ENCODE data around the gene RASSF4.

The RASSF4 gene

DNA sequence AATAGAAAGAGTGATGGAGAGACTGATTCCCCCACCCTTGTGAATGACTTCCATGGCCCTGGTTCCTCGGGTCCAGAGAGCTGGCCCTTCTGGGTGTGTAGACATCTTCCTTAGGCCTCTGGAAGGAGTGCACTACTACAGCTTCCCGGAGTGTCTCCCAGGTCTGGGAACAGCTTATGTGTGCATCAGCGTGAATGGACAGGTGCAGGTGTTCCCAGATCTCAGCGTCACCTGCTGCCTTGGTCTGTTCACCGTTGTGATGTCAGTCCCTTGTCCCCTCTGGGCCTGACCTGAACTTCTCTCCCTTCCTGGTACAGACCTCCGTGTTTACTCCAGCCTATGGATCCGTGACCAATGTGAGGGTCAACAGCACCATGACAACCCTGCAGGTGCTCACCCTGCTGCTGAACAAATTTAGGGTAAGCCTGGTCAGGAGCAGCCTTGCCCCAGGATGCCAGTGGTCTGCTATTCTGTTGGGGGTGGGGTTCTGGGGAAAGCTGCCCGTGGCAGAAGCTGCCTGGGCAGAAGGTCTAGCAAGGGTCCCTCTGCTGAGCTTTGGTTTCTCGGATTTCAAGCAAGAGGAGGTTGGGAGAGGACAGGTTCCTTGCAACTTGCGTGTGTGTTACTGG, 29.5 kb downstream of the RASSF4 start:
- Histone ChIP-seq H3K4me1 (ENCODE audit: low read length) (no peaks in the 10 kb centered on the region), H3K9me3 (ENCODE audit: insufficient read depth, low read length) (no peaks in the 10 kb centered on the region), H4K20me1 (ENCODE audit: insufficient read depth, low read length) (no peaks in the 10 kb centered on the region), H3K36me3 (replicated peaks; ENCODE audit: low read depth, low read length) (no peaks in the 10 kb centered on the region), H2AFZ (ENCODE audit: low read depth, low read length) (no peak overlapping the region), H3K4me2 (ENCODE audit: low read length) (no peak overlapping the region), H3K9ac (ENCODE audit: low read length) (no peak overlapping the region), H3K27me3 (ENCODE audit: low read depth, low read length) (no peaks in the 10 kb centered on the region), H3K79me2 (ENCODE audit: low read length) (no peaks in the 10 kb centered on the region), H3K4me3 (ENCODE audit: low read length) (no peak overlapping the region), H3K27ac (ENCODE audit: low read length) (no peak overlapping the region)
- no peak for TF ChIP-seq EZH2phosphoT487 (IDR thresholded peaks at IDR 0.05; ENCODE audit: low read depth)
- TF ChIP-seq, protein P1, sequence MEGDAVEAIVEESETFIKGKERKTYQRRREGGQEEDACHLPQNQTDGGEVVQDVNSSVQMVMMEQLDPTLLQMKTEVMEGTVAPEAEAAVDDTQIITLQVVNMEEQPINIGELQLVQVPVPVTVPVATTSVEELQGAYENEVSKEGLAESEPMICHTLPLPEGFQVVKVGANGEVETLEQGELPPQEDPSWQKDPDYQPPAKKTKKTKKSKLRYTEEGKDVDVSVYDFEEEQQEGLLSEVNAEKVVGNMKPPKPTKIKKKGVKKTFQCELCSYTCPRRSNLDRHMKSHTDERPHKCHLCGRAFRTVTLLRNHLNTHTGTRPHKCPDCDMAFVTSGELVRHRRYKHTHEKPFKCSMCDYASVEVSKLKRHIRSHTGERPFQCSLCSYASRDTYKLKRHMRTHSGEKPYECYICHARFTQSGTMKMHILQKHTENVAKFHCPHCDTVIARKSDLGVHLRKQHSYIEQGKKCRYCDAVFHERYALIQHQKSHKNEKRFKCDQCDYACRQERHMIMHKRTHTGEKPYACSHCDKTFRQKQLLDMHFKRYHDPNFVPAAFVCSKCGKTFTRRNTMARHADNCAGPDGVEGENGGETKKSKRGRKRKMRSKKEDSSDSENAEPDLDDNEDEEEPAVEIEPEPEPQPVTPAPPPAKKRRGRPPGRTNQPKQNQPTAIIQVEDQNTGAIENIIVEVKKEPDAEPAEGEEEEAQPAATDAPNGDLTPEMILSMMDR (IDR thresholded peaks at IDR 0.05; ENCODE audit: low read depth, low read length) = no peak

DNA sequence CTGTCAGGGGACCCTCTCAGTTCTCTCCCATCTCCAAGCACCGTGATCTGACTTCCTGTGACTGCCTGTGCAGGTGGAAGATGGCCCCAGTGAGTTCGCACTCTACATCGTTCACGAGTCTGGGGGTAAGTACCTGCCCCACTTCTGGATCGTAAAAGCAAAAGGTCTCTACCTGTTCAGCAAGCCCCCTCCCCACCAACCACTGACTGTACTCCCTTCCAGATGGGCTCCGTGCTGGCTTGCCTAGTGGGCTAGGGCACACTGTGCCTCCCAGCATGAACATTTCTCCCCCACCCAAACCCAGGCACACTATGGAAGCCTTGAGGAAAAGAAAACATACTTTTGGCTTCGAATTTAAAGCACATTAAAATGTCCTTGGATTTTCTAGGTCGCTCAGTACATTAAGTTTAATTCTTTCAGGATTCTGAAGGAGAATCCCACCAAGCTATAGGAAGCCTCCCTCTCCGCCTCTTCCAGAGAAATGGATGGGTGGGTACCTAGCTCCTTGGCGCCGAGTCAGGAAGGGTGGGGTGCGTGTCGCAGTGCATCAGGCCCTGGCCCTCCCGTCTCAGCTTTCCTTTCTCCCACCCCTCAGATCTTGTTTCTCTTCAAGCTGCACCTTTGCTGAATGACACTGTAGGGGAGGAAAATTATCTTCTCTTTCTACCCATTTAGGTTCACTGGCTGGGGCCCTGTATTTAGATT, 30.1 kb downstream of the RASSF4 start:
- Histone ChIP-seq H3K27me3 (ENCODE audit: low read depth, low read length) (no peaks in the 10 kb centered on the region), H3K9ac (ENCODE audit: low read length) (no peak overlapping the region), H2AFZ (ENCODE audit: low read depth, low read length) (no peak overlapping the region), H3K27ac (ENCODE audit: low read length) (no peak overlapping the region), H3K4me3 (ENCODE audit: low read length) (no peak overlapping the region), H3K9me3 (ENCODE audit: insufficient read depth, low read length) (no peaks in the 10 kb centered on the region), H3K79me2 (ENCODE audit: low read length) (no peaks in the 10 kb centered on the region), H3K4me1 (ENCODE audit: low read length) (no peaks in the 10 kb centered on the region), H4K20me1 (ENCODE audit: insufficient read depth, low read length) (no peaks in the 10 kb centered on the region), H3K4me2 (ENCODE audit: low read length) (no peak overlapping the region), H3K36me3 (replicated peaks; ENCODE audit: low read depth, low read length) (no peaks in the 10 kb centered on the region)
- TF ChIP-seq EZH2phosphoT487 (IDR thresholded peaks at IDR 0.05; ENCODE audit: low read depth) = no peak
- TF ChIP-seq, protein P1 (IDR thresholded peaks at IDR 0.05; ENCODE audit: low read depth, low read length) = no peak

DNA sequence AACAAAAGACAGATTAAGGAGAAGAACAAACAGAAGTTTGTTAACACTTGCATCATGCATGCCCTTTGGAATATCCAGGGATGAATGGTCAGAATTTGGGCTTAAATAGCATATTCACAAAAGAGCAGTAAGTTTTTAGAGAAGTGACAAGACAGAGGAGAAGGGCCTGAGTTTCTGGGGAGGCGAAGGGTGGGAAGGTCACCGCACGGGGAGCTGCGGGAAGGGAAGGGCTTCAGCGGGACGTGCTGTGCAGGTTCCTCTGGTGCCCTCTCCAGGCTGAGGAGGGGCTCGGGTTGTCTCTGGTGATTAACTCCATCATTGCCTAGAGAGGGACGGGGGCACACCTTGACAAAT, 30.7 kb downstream of the RASSF4 start:
- no peak overlapping the region for H3K9ac ChIP-seq (ENCODE audit: low read length)
- H3K4me1 ChIP-seq (ENCODE audit: low read length) = no peaks in the 10 kb centered on the region
- H3K27ac ChIP-seq (ENCODE audit: low read length) = no peak overlapping the region
- no peaks in the 10 kb centered on the region for H3K79me2 ChIP-seq (ENCODE audit: low read length)
- H4K20me1 ChIP-seq (ENCODE audit: insufficient read depth, low read length) = no peaks in the 10 kb centered on the region
- no peak overlapping the region for H2AFZ ChIP-seq (ENCODE audit: low read depth, low read length)
- no peaks in the 10 kb centered on the region for H3K9me3 ChIP-seq (ENCODE audit: insufficient read depth, low read length)
- TF ChIP-seq, protein P1 (IDR thresholded peaks at IDR 0.05; ENCODE audit: low read depth, low read length) = no peak
- no peak for TF ChIP-seq EZH2phosphoT487 (IDR thresholded peaks at IDR 0.05; ENCODE audit: low read depth)
- H3K4me3 ChIP-seq (ENCODE audit: low read length) = no peak overlapping the region
- no peaks in the 10 kb centered on the region for H3K27me3 ChIP-seq (ENCODE audit: low read depth, low read length)
- no peak overlapping the region for H3K4me2 ChIP-seq (ENCODE audit: low read length)
- H3K36me3 ChIP-seq (replicated peaks; ENCODE audit: low read depth, low read length) = no peaks in the 10 kb centered on the region

DNA sequence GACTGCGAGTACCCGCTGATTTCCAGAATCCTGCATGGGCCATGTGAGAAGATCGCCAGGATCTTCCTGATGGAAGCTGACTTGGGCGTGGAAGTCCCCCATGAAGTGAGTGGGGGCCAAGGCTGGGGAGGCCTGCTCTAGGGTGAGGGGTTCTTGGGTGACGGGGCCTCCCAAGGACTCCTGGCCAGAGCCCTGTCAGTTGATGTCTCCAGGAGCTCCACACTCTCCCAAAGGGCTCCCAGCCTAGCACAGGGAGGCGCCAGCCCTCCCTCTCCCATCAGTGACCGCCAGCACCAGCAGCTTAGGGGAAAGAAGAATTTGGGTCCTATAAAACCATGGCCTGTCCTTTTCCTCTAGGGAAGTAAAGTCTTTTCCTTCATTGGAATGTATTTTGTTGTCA, 31.4 kb downstream of the RASSF4 start:
- no peaks in the 10 kb centered on the region for H3K9me3 ChIP-seq (ENCODE audit: insufficient read depth, low read length)
- no peak overlapping the region for H3K4me3 ChIP-seq (ENCODE audit: low read length)
- no peaks in the 10 kb centered on the region for H3K36me3 ChIP-seq (replicated peaks; ENCODE audit: low read depth, low read length)
- no peak overlapping the region for H2AFZ ChIP-seq (ENCODE audit: low read depth, low read length)
- no peaks in the 10 kb centered on the region for H3K79me2 ChIP-seq (ENCODE audit: low read length)
- no peaks in the 10 kb centered on the region for H3K27me3 ChIP-seq (ENCODE audit: low read depth, low read length)
- H4K20me1 ChIP-seq (ENCODE audit: insufficient read depth, low read length) = no peaks in the 10 kb centered on the region
- no peak overlapping the region for H3K4me2 ChIP-seq (ENCODE audit: low read length)
- H3K4me1 ChIP-seq (ENCODE audit: low read length) = no peaks in the 10 kb centered on the region
- no peak overlapping the region for H3K9ac ChIP-seq (ENCODE audit: low read length)
- no peak overlapping the region for H3K27ac ChIP-seq (ENCODE audit: low read length)
- no peak for TF ChIP-seq EZH2phosphoT487 (IDR thresholded peaks at IDR 0.05; ENCODE audit: low read depth)
- TF ChIP-seq, protein P1 (IDR thresholded peaks at IDR 0.05; ENCODE audit: low read depth, low read length) = no peak

Measured in OCI-LY3 (cell line).